HG03066 (cell line): Measurements from ENCODE around the gene NDUFAF8.

Experiments used
- ATAC-seq: cut with Tn5 transposase; IDR thresholded peaks from one replicate; pipeline ENCODE4 v1.9.1; 2021; ENCODE audit warnings: low read depth; ENCODE audit not compliant: unreplicated experiment

Gene NDUFAF8, protein sequence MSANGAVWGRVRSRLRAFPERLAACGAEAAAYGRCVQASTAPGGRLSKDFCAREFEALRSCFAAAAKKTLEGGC

DNA sequence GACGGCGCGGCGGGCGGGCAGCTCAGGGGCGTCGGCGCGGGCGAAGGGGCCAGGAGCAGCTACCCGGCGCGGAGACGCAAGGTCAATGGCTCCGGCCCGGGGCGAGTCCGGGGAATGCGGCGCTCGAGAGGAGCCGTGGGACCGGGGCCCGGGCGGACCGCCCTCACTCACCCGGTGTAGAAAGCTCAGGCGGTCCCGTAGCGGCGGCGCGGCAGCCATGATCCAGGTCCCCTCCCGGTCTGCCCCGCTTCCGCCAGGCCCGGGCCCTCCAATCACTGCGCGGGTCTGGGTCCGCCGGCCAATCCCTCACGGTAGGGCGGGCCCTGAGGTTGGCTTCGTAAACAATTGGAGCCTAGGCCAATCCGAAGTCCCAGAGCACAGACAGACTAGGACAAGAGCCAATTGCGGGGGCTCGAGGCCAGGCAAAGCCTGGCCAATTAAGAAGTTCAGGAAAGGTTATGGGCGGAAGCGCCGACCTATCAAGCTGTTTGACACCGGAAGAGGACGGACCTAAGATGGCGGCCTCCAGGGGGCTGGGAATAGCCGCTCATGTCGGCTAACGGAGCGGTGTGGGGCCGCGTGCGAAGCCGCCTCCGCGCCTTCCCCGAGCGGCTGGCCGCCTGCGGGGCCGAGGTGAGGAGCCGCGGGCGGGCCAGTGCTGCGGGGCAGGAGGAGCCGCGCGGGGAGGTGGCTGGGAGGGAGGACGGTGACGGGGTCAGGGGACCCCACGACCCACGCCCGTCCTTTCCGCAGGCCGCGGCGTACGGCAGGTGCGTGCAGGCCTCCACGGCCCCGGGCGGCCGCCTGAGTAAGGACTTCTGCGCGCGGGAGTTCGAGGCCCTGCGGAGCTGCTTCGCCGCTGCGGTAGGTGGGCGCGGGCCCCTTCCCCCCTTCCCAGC lies at the start of gene NDUFAF8, which contains the start of gene TEPSIN:
Gene NDUFAF8 (plus strand): TSS at position 504 of the 899 bp plus-strand sequence. CDS start 46 bp downstream, at position 550.
Gene TEPSIN (minus strand): TSS at position 241 of the 899 bp plus-strand sequence. CDS start 22 bp downstream, at position 219.
- ATAC-seq = peak; percentile 91

DNA sequence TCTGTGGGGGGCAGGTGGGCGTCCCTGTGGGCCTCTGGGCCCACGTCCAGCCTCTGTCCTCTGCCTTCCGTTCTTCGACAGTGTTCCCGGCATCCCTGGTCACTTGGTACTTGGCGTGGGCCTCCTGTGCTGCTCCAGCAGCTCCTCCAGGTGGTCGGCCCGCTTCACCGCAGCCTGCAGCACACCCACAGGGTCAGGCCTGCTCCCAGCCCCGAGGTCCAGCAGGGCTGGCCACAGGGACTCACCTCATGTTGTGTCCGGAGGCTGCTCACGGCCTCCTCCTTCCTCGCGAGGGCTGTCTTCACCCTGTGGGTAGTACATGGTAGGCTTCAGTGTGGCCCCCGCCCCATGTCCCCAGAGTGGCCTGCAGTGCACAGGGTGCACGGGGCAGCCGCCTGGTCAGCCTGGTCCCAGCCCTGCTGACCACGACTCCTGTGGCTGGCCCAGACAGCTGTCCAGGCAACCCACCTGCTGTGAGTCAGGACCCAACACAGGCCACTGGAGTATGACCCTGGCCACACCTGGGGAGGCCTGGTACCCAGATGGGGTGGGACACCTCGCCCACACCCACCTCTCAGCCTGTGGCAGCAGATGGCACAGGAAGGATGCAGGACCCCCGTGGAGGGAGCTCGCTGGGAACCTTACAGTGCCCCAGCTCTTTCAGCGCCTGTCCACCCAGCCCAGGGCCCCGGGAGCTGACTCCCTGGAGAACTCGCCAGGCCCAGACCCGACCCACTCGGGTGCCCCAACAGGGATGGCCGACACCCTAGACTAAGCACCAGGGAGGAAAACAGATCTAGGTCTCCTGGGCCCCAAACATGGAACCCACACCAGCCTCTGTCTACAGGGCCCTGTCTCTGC lies 49.2 kb upstream of the NDUFAF8 start:
- no peak for ATAC-seq

DNA sequence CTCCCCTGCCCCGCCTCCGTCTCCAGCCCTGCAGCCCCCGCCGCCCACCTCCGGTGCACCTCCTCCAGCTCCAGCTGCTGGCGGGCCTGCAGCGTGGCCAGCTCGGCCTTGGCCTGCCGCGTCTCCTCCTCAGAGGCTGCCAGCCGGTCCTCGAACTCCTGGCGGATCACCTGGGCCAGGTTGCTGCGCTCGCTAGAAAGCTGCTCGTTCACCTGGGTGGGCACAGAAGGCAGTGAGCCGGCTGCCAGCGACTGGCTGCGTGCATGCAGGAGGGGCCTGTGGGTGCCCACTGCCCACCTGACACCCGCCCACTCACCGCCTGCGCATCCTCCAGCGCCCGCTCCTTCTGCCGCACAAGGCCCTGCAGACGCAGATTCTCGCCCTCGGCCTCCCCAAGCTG lies 48.5 kb upstream of the NDUFAF8 start:
- ATAC-seq = no peak

DNA sequence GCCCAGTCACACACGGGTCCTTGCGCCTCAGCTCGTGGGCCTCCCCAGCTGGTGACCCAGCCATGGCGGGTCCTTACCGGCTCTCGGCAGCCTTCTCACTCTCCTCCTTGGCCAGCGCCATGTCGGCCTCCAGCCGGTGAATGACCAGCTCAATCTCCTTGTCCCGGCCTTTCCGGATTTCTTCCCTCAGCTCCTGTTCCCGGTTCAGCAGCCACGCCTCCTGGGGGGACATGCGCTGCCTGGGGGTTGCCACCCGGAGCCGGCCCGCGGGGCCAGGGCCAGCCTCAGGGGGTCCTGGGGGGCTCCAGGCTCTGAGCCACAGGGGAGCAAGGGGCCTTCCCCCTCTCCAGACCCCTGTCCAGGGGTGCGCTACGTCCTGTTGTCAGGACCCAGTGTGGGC lies 48.0 kb upstream of the NDUFAF8 start:
- no peak for ATAC-seq

DNA sequence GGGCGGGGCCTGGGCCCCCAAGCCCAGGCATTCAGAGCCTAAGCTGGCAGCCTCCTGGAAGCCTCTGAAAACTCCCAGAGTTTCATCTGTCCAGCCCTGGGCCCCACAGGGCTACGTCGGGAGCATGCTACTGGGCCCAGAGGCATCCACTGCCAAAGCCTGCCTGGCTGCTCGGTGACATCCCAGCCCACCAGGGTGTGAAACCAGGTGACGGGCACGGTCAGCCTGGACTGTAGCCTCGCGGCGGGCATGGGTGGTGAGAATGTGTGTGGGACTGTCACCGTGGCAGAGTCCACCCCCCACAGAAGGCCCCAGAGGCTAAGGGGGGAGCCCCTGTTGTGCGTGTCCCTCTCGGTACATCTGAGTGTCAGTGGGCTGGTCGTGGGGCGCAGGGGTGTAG lies 47.5 kb upstream of the NDUFAF8 start:
- no peak for ATAC-seq

DNA sequence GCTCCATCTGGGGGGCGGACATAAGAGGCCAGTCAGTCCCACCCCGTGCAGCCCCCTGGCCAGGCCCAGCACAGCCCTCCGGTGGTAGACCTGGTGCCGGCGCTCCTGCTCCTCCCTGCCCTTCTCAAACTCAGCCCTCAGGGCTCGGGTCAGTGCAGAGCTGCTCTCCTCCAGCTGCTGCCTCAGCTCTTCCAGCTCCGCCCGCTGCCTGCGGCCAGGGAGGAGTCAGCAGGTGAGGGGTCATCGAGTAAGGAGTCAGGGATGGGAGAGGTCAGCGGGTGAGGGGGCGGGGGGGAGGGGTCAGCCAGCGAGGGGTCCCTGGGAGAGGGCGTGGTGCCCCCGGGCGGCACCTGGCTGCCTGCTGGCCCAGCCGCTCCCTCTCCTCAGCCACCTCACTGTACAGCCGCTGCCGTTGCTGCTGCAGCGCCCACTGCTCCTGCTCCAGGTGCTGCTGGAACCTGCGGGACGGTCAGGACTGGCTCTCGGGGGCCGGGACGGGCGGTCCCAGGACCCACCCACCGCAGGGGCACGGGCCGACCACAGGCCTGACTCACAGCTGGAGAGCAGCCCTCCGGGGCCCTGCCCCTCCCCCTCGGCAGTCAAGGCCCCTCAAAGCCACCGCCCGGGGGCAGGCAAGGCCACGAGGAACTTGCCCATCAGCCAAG lies 46.6 kb upstream of the NDUFAF8 start:
- ATAC-seq = no peak

DNA sequence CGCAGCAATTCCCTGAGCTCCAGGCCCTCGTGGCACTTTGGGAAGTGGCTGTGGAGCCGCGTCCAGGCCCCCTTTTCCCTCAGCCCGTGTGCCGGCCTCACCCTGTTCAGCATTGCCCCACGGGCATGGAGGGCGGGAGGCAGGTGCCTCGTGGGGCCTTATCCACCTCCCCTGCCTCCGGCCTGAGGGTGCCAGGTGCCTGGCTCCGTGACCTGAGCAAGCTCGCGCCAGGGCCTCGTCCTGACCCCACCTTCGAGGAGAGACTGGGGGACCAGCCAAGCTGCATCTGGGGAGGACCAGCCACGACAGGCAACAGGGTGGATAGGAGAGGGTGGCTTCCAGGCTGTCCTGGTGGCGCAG lies 46.1 kb upstream of the NDUFAF8 start:
- ATAC-seq = no peak

DNA sequence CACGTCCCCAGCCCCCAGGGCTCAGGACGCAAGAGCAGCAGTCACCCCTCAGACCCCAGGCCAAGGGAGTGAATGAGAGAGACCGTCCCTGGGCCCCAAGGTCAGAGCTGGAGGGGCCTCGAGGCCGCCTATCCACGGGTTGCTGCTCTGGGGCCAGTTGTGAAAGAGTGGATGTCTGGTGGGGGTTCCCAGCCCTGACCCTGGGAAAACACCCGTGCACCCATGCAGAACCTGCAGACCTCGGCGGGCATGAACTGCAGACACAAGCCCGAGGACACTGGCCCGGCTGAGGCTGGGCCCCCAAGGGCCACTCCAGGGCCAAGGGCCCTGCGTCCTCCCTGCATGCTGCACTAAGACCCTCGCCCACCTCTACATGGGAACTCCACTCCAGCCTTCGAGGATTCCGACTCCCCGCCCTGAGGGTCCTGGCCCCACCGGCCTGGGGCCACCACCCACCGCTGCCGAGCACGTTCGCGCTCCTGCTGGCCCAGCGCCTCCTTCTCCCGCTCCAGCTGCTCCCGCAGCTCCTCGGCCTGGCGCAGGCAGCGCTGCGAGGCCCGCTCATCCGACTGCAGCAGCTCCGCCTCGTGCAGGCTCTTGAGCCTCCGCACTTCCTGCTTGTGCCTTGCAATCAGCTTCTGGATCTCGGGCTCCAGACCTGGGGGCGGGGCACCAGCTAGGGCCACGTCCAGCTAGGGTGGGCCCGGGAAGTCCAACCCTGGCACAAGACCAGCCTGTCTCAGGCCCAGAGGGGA lies 45.5 kb upstream of the NDUFAF8 start:
- no peak for ATAC-seq

DNA sequence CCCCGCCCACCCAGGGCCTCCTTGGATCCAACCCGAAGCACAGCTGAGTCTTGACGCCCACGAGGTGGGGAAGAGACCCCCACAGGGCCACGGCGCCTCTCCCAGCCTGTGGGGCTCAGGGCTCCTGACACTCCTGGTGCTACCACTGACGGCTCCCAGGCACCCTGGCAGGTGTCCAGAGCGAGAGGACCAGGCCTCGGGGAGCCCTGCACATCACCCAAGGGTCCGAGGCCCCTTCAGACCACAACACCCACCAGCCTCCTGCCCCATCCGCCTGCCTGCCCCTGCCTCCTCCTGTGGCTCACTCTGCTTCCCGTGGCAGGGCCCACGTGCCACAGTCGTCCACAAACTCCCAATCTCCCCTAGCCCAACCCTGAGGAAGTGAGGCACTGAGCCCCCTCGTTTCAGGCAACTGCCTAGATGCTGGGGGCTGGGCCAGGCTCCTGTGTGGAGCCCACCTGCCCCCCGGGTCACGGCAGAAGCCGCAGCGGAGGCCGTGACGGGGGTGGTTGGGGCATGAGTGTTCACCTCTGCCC lies 44.8 kb upstream of the NDUFAF8 start:
- no peak for ATAC-seq

DNA sequence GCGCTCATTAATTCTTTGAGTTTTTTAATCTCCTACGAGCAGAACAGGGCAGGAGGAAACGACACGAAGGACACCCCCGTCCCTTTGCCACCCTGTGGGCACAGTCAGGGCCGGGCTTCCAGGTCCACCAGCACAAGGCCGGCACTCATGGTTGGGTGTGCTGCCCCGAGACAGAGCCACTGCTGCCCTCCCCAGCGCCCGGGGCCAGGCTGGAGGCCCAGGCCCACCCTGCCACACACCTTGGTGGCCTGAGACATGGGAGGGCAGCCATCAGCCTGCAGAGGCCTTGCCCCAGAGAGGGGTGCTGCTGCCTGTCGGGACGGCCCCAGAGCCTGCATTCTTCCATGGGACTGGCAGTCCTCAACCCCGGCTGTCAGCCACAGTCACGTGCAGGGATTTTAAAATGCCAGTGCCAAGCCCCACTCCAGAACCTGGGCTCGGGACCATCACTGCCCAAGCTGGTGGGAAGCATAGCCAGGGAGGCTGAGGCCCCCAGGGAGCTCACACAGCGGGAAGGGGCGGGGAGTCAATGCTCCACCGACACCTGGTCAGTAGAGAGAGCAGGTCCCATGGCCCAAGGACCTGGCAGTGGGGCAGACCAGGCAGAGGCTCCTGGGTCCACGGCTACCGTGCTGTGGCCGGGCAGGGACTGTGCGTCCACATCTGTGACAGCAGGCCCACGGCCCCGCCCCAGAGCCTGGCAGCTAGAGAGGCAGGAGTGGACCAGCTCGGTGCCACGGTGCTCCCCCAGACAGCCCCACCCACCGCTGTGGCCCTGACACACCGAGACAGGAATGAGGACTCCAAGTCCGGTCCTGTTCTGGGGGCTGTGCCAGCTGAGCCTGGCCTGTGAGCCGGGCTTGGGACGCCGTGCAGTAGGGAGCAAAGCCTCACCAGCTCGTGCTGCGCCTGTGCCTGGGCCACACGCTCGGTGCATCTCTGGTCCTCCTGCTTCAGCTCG lies 43.9 kb upstream of the NDUFAF8 start:
- no peak for ATAC-seq

DNA sequence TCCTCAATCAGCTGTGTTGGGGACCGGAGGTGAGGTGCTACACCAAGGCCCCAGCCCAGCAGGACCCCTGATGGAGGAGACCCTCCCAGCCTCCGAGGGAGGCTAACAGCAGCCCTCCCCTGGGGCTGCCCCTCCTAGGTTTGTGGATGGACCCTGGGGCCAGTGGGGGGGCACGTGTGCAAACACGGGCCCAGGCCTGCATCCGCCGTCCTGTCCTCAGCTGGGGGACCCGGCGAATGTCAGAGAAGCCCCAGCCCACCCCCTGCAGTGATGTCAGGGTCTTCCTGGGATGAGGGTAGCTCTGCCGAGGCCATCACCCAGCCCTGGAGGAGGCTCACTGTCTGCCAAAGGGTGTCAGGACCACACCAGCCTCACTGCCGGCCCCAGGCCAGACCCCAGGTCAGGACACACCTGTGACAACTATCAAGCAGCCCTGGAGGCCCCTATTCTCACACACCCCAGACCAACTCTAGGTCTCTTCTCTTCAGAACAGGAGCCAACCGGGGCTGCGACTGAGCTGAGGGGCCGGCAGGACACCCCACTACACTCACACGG lies 43.1 kb upstream of the NDUFAF8 start:
- ATAC-seq = no peak

DNA sequence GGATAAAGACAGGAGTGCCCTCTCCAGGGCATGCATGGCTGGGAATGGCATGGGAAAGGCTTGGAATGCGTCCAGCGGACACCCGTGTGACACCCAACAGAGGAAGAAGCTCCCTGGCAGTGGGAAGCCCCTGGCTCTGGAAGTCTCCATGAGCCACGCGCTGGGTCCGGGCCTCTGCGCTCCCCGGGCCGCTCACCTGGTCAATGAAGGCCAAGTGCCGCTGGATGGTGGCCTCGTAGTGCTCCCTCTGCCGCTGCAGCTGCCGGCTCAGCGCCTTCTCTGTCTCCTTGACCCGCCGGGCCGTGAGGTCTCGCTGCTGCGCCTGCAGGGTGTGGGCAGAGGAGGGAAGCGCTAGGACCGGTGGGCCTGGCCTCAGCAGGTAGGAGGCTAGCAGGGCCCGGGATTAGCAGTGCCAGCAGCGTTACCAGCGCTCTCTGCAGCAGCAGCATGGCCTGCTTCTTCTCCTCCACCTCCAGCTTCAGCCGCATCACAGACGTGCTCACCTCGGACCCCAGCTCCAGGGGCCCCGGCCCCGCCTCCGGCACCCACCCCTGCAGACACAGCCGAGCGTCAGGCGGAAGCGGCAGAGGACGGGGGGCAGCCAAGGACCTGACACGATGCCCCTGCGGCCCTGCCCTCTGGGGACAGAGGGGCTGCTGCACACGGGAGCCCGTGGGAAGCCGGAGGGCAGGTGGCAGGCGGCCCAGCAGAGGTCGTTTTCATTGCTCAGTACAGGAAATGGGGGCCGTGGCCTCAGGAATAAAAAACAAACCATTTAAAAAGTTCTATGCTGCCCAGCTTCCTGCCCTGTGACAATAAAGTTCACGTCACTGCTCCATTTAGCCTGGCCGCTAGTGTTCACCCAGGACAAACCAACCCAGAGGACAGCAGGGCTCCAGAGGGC lies 42.4 kb upstream of the NDUFAF8 start:
- no peak for ATAC-seq

DNA sequence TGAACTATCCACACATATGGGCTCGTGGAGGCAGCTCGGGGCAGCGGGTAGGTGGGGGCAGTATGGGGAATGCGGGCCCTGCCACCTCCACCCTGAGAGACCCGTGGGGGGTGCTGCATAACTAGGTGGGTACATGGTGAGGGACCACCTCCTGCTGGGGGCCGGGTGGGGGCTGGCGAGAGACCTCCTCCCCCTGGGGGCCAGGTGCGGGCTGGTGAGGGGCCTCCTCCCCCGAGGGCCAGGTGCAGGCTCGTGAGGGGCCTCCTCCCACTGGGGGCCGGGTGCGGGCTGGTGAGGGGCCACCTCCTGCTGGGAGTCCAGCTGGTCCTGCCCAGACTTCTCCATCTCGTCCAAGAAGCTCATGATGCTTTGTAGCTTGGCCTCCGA lies 41.7 kb upstream of the NDUFAF8 start:
- ATAC-seq = no peak

DNA sequence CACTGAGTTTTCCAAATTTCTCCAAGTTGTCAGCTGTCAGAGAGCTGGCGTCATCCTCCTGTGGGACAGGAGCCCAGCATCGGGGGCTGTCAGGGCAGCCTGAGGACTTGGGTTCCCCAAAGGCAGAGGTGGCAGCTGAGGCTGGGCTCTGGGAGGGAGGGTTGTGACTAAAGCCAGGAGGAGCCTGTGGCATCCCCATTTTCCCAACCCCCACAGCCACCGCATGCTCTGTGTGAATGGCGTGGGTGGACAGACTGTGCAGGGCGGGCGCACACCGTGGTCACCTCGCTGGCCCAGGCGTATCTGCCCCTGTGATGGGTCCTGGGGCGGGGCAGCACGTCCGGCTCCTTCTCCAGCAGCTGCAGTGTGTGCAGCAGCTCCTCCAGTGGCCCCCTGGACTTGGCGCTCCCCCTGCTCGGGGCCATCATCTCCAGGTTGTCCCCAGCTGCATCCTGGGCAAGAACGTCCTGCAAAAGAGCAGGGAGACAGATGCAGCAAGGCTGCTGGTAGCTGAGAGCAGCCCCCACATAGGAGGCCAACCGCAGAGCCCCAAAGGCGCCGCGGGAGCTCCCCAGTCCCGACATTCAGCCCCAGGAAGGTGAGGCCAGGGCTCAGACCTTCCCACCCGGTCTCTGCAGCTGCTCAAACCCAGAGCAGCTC lies 41.2 kb upstream of the NDUFAF8 start:
- no peak for ATAC-seq

DNA sequence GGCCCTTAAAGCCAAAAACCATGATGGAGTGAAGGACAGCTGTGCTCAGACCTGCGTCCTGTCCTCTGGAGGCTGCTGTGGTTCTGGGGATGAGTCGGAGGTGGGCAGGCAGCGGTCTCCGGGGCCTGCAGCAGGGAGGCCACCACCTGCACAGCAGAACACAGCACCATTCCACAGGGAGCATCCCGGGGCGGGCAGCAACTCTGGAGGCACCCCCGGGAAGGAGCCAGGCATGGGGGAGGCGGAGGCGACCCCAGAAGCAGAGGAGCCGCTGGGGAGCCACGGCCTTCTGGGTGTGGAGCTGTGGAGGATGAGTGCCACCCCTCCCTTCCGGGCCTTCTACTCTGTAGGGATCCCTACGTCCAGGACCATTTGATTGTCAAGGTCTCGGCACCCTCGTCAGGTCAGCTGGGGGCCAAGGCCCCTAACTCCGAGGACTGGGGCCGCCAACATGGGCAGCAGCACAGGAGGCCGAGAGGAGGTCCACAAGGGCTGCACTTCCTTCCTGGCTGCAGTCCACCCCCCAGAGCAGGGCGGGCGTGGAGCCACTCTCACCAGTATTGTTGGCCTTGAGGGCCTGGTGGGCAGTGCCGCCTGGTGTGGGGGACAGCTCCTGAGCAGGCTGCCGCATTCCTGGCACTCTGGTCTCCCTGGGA lies 40.2 kb upstream of the NDUFAF8 start:
- no peak for ATAC-seq

DNA sequence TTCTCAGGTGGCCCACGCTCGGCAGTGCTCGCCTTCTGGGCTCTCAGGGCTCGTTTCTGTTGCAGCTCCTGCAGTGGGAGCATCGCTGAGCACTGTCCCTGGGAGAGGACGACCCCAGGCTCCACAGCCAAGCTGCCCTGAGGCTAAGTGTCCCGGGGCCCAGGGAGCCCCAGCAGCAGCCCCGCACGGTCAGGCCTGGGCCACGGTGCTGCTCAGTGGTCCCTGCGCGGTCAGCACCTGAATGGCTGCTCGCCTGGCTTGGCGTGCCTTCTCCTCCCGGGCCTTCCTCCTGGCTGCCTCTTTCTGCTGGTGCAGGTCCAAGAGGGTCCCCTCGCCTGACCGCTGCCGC lies 39.7 kb upstream of the NDUFAF8 start:
- ATAC-seq = no peak
